ENCODE data around the gene SLC25A13.

Gene SLC25A13

GRCh38 chr7:96253964-96254363 is 67.9 kb downstream of the SLC25A13 start:
- DNase-seq (ENCODE audit: insufficient read length, low spot score) (no peak), FAIRE-seq (peak; percentile 35)
- TF ChIP-seq CTCF (IDR thresholded peaks at IDR 0.05; ENCODE audit: insufficient read depth, missing control alignments), result no peak

- no peak for TF ChIP-seq CTCF (IDR thresholded peaks at IDR 0.05; ENCODE audit: insufficient read depth, missing control alignments)
- FAIRE-seq, result no peak
- no peak for DNase-seq (ENCODE audit: insufficient read length, low spot score)
Measured at GRCh38 chr7:96253441-96253840, 68.5 kb downstream of the SLC25A13 start.

GRCh38 chr7:96250776-96251361 is 71.0 kb downstream of the SLC25A13 start:
- no peak for FAIRE-seq
- DNase-seq (ENCODE audit: insufficient read length, low spot score), result no peak
- no peak for TF ChIP-seq CTCF (IDR thresholded peaks at IDR 0.05; ENCODE audit: insufficient read depth, missing control alignments)

GRCh38 chr7:96248405-96248804 is 73.5 kb downstream of the SLC25A13 start:
- no peak for FAIRE-seq
- TF ChIP-seq CTCF (IDR thresholded peaks at IDR 0.05; ENCODE audit: insufficient read depth, missing control alignments), result no peak

GRCh38 chr7:96246919-96247318 is 75.0 kb downstream of the SLC25A13 start:
- FAIRE-seq (peak; percentile 25), DNase-seq (ENCODE audit: insufficient read length, low spot score) (no peak)
- TF ChIP-seq CTCF (IDR thresholded peaks at IDR 0.05; ENCODE audit: insufficient read depth, missing control alignments), result no peak

More at GRCh38 chr7:96248405-96248804, 73.5 kb downstream of the SLC25A13 start:
- DNase-seq (ENCODE audit: insufficient read length, low spot score), result no peak

- TF ChIP-seq CTCF (IDR thresholded peaks at IDR 0.05; ENCODE audit: insufficient read depth, missing control alignments), result no peak
- DNase-seq (ENCODE audit: insufficient read length, low spot score) (no peak), FAIRE-seq (no peak)
Measured at GRCh38 chr7:96244992-96245292, 77.0 kb downstream of the SLC25A13 start.

GRCh38 chr7:96244244-96244991 is 77.5 kb downstream of the SLC25A13 start:
- DNase-seq (ENCODE audit: insufficient read length, low spot score) (no peak), FAIRE-seq (no peak)
- no peak for TF ChIP-seq CTCF (IDR thresholded peaks at IDR 0.05; ENCODE audit: insufficient read depth, missing control alignments)

Measured in D721Med (cell line).